HG03025 (cell line): Measurements from ENCODE around the gene FADS2.

ENCODE experiments used
- ATAC-seq: cut with Tn5 transposase; IDR thresholded peaks from one replicate; pipeline ENCODE4 v1.9.1; 2021; ENCODE audit warnings: mild to moderate bottlenecking, moderate library complexity; ENCODE audit not compliant: unreplicated experiment, low FRiP score

The FADS2 gene

DNA sequence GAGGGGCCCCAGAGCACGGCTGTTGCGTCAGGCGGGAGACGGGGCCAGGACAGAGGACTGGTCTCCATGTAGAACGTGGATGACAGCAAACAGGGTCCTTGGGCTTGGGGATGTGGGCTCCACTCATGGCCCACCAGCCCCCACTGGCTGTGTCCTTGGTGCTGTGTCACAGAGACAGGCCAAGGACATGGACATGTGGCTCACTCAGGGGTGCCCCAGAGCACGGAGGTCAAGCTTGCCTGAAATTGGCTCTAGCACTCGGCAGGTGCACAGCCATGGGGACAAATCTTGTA lies 14.4 kb downstream of the FADS2 start:
- ATAC-seq: no peak

DNA sequence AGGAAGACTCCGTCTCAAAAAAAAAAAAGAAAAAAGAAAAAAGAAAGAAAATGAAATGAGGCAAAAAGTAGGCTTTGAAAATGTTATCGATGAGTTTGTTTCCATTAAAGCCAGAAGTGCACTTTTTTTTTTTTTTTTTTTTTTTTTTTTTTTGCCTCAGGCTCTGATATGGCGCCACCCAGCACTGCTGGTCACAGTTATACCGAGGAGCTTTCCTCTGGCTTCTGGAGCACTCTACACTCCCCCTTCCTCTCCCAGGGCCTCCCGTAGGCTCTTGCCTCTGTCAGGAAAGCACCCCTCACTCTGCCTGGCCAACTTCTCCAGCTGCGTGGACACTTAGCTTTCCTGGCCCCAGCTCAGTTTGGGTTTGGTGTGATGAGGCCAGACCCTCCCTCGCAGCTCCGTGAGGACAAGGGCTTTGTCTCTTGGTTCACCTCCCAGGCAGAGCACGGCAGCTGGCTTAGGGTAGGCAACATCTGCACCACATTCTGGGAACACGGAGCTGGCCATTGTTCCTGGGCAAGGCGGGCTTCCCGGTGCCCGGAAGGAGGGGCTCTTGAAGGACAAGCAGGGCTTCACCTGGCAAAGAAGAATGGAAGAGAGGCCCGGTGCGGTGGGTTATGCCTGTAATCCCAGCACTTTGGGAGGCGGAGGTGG lies 16.9 kb downstream of the FADS2 start:
- ATAC-seq: no peak

DNA sequence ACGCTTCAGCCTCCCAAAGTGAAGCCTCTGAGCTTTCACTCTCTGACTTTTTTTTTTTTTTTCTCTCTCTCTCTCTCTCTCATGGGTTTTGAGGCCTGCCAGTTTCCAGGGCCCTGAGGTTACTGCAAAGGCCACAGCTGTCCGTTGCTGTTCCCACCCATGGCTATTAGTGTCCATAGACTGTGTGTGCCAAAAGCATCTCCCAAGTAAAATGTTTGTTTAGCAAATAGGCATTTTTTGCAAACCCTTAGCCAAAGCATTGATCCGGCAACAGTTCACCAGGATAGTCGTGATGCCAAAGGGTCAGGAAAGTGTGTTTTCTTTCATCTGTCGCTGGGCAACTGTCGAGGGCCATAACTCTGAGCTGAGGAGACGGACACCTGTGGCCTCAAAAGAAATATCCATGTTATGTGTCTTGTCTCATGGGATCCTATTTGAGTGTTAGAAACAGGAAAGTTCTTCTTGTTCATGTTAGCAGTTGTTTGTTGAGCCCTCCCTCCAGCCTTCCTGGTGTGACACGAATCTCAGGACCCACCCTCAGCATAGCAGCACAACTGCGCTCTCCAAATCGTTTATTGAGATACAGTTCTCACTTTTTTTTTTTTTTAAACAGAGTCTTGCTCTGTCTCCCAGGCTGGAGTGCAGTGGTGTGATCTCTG lies 18.4 kb downstream of the FADS2 start:
- ATAC-seq: no peak

DNA sequence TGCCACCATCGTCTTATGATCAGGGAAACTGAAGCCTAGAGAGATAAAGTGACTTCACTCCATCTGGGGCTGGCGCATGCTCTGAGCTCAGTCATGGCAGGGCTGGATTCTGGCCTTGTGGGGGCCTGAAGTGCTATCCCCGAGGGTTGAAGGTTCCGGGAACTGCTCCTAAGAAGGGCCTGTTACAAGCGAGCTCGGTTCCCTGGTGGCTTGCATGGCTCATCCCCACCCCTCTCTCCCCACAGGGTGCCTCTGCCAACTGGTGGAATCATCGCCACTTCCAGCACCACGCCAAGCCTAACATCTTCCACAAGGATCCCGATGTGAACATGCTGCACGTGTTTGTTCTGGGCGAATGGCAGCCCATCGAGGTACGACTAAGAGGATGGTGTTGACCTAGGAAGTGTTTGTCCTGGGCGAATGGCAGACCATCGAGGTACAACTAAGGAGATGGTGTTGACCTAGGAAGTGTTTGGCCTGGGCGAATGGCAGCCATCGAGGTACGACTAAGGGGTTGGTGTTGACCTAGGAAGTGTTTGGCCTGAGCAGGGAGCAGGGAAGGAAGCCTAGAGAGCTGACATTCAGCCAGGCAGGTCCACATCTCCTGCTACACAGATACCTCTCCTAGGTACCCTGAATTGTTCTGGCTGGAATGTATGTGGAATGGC lies 19.9 kb downstream of the FADS2 start:
- no peak for ATAC-seq

DNA sequence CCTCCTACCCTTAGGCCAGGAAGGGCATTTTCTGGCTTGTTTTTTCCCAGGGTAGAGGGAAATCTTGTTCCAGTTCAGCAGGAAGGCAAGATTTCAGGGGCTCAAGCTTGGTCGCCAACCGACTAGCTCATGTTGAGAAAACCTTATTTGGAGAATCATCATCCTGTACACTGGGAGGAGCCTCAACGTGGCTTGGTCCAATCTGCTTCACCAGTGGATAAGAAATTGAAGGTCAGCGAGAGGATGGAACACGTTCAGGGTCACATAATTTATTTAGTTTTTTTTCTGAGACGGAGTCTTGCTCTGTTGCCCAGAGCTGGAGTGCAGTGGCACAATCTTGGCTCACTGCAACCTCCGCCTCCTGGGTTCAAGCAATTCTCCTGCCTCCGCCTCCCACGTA lies 20.5 kb downstream of the FADS2 start:
- ATAC-seq: no peak

DNA sequence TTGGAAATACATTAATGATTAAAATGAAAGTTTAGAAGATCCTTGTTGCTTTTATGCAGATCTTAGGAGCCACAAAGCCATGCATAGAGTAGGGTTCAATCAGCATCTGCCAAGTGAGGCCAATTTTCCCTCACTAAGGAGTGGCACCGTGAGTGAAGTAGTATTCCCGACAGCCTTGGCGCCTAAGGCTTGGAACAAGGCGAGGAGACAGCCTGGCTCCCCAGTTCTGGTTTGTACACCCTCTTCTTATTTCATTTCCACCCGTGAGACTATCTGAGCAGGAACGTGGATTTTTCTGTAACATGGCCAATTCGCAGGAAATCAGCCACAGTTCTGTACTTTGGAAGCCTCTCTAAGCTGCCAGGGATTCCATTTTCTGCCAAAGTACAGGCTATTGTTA lies 22.6 kb downstream of the FADS2 start:
- ATAC-seq: no peak

DNA sequence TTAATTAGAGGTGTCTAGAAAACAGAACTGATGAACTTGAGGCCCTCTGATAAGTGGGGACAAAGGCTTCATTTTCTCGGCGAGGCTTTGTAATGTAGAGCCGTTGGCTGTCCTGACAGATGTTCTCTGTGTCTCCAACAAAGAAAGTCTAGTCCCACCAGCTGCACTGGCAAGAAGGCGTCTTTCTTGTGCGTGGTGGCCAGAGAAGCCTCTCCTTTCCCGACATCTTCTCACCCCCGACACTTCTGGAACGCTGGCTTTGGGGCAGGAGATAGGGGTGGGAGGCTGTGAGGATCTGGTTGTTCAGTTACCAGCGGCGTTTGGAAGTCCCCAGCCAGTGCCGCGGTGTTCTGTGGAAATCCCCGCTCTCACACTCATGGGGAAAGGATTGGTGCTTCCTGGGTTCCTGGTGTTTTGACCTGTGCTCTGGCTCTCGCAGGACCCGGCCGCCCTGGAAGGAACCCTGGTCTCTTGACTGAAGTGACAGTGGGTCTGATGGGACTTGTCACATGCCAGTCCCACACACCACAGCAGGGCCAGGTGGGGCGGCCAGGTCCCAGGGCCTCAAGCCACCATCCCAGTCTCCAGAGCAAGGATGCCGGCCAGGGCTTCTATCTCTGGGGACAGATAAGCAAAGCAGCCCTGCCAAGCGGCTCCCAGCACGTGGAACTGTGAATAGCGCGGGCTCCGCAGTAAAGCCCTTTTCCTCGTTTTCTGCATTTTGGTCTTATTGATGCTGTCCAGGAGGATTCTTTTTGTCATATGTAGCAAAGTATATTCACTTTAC lies 23.2 kb downstream of the FADS2 start:
- no peak for ATAC-seq

DNA sequence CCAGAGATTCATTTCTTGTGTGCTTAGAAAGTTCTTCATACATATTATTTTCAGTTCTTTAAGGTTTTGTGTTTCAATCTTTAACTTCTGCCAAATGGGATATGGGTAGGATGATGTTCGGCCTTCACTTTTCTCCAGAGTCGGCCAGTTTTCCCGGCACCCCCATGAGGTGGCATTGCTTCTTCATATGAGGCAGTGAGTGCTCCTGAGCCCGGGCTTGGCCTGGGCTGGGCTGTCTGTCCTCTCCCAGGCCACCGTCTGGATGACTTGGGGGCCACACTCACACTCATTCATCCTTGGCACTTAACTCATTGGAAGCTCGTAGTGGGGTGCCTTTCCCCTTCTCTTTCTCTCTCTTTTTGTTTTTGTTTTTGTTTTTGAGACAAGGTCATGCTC lies 23.8 kb downstream of the FADS2 start:
- ATAC-seq: no peak

DNA sequence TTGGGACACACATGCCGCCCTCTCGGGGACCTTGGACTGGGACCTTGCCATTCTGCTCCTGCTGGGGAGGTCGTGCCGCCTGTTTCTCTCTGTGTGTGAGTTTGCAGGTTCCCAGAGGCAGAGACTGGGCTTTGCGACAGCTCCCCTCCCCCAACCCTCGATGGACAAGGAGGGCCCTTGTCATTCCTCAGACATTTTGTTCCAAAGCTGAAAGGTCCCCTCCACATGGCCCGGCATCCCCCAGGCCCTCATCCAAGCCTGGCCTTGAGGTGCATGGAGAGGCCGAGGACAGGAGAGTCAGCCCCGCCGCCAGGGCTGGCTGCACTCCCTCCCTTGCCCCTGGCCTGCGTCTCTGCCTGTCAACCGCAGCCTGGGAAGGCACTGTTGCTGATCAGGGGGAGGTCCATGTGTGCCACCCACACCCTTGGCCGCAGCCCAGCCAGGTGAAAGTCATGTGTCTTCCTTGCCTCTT lies 25.6 kb downstream of the FADS2 start:
- no peak for ATAC-seq

DNA sequence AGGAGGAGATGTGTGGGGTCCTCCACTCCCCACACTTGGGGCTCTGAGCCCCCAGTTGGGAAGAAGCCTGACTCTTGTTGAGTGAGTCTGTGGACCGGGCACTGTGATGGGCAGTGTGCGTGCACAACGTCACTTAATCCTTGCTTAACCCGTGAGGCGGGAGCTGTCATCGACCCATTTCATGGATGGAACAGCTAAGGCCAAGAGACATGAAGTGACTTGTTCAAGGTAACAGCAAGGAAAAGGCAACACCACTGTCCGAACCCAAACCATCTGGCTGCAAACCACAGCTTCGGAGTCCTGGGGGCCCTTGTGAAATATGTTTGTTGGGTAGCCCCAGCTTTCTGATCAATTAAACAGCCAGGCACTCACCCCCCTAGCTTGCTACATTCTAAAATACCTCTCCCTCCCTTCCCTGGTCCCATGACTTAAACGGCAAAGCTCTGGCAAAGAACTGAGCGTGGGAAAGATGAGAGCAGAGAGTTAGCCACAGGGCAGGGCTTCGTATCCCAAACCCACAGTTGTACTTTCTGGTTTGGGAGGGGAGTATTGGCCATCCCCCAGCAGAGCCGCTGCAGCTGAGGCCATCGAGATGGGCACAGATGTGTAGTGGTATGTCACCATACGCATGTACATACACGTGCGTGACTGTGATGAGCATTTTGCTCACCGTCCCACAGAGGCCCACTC lies 26.3 kb downstream of the FADS2 start:
- no peak for ATAC-seq

DNA sequence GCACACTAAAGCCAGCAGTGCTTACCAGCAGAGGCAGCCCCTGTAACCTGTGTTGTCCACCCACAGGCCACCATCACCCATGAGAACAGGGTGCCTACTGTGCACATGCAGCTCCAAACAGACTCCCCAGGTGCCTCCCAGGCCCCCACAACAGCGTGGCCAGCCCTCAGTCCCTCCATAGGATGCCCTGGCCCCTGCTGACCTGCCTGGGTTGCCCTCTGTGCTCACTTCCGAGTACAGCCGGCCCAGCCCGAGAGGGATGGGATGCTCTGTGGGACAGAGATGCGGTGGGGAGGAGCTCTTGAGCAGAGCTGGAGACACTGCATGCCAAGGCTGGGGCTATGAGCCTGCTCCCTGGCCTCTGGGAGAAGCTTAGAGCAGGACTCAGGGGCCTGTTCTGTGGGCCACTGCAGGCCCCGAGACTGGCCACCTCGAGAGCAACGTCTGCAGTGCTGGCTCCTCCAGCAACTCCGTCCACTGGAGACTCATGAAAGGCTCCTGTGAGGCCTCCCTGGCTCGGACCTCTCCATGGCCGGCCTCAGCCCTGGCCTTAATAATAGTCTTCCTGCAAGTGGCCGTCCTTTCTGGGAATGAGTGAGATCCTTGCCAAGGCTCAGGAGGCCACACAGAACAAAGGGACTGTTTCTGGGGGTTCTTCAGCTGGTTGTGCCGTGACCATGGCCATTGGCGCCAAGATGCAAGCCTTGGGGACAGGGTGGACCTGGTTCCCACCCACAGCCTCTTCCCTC lies 27.0 kb downstream of the FADS2 start:
- no peak for ATAC-seq

DNA sequence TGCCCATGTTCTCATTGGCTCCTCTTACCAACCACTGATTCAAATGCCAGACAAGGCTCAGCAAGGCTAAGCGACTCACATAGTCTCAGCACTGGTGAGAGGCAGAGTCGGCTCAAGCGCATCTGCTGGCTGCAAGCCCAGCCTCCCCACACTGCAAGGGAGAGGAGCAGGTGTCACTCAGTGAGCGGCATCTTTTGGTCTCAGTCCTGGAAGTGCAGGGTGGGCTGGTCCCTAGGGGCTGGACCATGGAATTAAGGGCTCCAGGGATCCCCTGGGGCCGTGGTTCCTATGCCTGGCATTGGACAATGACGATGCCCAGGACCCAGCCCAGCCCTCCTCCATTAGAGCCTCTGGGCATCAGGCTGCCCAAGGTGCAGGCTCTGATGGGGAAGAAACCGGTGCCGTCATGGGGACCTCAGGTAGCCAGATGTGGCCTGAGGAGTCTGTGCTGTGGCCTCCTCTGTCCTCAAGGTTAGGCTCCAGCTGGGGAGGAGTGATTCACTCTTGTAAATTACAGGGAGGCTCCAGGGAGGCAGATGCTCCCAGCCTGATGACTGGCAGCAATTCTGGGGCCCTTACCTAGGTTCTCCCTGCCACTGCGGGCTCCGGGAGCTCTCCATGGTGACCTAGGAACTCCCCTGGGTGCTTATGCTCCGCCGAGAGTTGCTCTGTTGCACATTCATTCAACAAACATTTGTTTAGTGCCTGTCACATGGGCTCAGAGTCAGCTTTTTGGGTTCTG lies 28.0 kb downstream of the FADS2 start:
- no peak for ATAC-seq

DNA sequence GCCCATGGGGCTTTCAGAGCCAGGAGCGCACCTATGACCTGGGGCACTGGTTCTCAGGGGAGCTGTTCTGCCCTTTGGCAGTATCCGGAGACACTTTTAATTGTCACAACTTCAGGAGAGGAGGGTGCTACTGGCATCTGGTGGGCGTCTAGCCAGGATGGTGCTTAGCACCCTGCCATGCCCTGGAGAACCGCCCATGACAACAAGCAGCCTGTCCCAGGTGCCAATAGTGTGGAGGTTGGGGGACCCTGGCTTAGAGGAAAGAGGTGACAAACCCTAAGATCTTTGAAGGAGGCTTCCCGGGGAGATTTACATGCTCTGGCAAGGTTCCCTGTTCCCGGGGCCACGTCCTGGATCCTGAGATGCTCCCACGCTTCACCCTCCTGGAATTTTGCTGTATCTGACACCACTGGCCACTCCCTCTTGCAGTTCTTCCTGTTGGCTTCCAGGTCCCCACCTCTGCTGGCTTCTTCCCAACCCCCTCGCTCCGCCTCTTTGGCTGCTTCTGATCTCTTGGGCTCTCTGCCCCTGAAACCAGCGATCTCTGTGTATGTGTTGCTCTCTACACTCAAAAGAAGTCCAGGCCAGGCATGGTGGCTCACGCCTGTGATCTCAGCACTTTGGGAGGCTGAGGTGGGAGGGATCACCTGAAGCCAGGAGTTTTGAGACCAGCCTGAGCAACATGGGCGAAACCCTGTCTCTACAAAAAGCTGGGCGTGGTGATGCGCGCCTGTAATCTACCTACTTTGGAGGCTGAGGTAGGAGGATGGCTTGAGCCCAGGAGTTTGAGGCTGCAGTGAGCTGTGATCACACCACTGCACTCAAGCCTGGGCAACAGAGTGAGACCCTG lies 32.2 kb downstream of the FADS2 start:
- no peak for ATAC-seq

DNA sequence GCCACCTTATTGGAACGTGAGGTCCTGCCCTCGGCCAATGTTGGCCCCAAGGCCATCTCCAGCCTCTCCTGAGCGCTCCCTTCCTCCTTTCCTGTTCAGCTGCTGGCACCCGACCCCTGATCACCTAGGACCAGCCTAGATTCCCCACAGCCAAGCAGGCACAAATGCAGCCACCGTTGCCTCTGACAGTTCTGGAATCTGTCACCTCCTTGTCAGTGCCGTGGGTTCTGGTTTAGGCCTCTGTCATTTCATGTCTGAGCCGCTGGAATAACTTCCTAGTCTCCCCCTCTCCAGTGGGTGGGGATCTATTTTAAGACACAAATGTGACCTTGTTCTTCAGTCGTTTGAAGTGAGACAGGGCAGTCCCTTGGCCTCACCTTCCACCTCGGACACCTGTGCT lies 33.5 kb downstream of the FADS2 start:
- no peak for ATAC-seq

DNA sequence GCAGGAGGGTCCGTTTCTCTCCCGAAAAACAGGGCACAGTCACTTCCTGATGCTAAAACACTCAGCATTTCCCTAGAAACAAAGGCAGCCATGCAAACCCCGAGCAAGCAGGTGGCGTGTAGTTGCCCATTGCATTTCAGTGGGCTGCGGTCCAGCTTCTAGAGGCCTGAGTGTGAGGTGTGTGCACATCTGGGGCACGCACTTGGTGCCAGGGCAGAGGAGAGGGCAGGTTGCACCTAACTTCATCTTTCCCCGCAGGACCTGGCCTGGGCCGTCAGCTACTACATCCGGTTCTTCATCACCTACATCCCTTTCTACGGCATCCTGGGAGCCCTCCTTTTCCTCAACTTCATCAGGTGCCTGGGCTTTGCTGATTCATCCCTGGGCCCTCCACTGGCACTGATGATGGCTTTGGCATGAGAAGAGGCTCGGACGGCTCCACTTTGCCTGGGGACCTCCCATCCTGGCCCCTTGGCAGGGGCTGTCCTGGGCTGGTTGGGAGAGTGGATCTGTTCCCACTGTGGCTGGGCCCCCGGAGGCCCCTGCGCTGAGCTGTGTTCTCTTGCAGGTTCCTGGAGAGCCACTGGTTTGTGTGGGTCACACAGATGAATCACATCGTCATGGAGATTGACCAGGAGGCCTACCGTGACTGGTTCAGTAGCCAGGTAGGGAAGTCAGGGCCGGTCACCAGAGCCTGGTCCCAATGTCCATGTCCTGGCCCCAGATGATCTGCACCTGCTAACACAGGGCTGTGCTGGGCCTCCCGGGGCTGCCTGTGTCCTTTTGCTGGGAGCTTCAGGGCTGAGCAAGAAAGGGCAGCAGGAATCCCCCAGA lies 34.8 kb downstream of the FADS2 start:
- ATAC-seq: no peak

DNA sequence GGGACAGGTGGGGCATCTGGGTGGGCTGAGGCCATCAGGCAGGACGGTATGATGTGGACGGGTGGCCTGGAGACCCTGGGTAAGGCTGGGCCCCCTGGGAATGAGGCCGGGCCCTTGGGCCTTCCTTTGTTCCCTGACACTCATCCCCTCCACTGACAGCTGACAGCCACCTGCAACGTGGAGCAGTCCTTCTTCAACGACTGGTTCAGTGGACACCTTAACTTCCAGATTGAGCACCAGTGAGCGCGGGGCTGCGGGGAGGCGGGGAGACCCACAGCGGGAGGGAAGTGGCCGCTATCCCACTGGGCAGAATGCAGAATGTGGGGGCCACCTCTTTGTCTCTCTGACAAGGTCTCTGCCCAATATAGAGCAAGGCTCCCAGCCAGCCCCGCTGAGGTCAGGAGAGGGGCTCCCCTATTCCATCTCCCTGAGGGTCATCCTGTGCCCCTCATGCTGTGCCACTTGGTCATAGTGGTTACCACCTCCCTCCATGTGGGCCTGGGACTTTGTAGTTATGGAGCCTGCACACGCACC lies 35.5 kb downstream of the FADS2 start:
- no peak for ATAC-seq
